ENCODE measurements around the gene KCNG2. TPM values are rescaled to one million over a fixed set of nuclear protein-coding genes. Genes with fewer than 3 reads are reported as not detected.

KCNG2 gene
- total and polyA plus RNA-seq, 10 of the 15 experiments (the other 5 are each of a cell fraction or from before 2014, with no cell fraction given): 0.20 to 0.23 TPM; not detected in 8

DNA sequence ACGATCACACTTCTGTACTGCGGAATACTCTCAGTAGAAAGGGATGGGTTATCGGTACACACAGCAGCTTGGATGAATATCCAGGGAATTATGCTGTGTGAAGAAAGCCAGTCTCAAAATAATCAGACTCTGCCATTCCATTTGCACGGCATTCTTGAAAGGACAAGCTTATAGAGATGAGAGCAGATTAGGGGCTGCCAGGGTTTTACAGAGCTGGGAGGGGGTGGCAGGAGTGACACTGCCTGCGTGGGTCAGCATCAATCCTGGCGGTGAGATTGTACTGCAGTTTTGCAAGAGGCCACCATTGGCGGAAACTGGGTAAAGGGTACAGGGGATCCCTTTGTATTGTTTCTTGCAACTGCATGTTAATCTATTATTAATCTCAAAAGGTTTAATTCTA lies 16.6 kb downstream of the KCNG2 start:
- Histone ChIP-seq H3K79me2 (ENCODE audit: control insufficient read depth, insufficient read depth, low read length) (no peaks in the 10 kb centered on the region), H3K9me3 (replicated peaks; ENCODE audit: control insufficient read depth, insufficient read depth, low read length) (no peaks in the 10 kb centered on the region; the same call in 2 of the 3 replicates), H3K36me3 (ENCODE audit: control insufficient read depth in 2 of 2, insufficient read depth in 2 of 2, low read length in 1 of 2) (no peaks in the 10 kb centered on the region), H3K27ac (ENCODE audit: control insufficient read depth, insufficient read depth) (no peak overlapping the region), H3K4me1 (ENCODE audit: control insufficient read depth, insufficient read depth, low read length) (no peaks in the 10 kb centered on the region), H4K20me1 (ENCODE audit: control insufficient read depth, insufficient read depth) (no peaks in the 10 kb centered on the region), H3K9ac (ENCODE audit: control insufficient read depth, insufficient read depth, low read length) (no peak overlapping the region), H2AFZ (ENCODE audit: control insufficient read depth, low read depth, low read length) (no peak overlapping the region), H3K27me3 (replicated peaks in 1 of 2; ENCODE audit: control insufficient read depth in 2 of 2, insufficient read depth in 2 of 2, low read length in 1 of 2) (no peaks in the 10 kb centered on the region), H3K4me3 (no peak overlapping the region), H3K4me2 (ENCODE audit: control insufficient read depth, insufficient read depth) (no peak overlapping the region)
- RAD21 ChIA-PET (ENCODE audit: unreplicated experiment): no interaction called here
- SMC1A ChIA-PET (ENCODE audit: uncharacterized antibody, unreplicated experiment): no interaction called here
- DNase-seq (ENCODE audit: low read depth, low spot score) (no peak), FAIRE-seq (no peak), ATAC-seq (no peak)
- no TSS peak for BruUV-seq (replicated peaks)
- intact Hi-C loops (cut with micrococcal nuclease; ENCODE audit: unreplicated experiment) (no loop called here), in situ Hi-C loops (cut with MboI) (no loop called here)
- TF ChIP-seq, protein P1, sequence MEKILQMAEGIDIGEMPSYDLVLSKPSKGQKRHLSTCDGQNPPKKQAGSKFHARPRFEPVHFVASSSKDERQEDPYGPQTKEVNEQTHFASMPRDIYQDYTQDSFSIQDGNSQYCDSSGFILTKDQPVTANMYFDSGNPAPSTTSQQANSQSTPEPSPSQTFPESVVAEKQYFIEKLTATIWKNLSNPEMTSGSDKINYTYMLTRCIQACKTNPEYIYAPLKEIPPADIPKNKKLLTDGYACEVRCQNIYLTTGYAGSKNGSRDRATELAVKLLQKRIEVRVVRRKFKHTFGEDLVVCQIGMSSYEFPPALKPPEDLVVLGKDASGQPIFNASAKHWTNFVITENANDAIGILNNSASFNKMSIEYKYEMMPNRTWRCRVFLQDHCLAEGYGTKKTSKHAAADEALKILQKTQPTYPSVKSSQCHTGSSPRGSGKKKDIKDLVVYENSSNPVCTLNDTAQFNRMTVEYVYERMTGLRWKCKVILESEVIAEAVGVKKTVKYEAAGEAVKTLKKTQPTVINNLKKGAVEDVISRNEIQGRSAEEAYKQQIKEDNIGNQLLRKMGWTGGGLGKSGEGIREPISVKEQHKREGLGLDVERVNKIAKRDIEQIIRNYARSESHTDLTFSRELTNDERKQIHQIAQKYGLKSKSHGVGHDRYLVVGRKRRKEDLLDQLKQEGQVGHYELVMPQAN (conservative IDR thresholded peaks at IDR 0.05): no peak
- TF ChIP-seq GABPA (IDR thresholded peaks at IDR 0.05; ENCODE audit: low read depth): no peak
- no peak for TF ChIP-seq ZNF622 (IDR thresholded peaks at IDR 0.05)
- POLR2A ChIA-PET: no interaction called here
- 52% methylated on average over 7 of the region's 7 CpGs for WGBS (ENCODE audit: insufficient coverage, insufficient replicate concordance, low lambda C conversion rate, missing lambda C conversion rate)
- CTCF ChIA-PET: no interaction called here

GRCh38 chr18:79815657-79816056 lies 17.9 kb downstream of the KCNG2 start:
- no peak for FAIRE-seq
- DNase-seq (ENCODE audit: low read depth, low spot score): no peak
- WGBS (ENCODE audit: insufficient coverage, insufficient replicate concordance, low lambda C conversion rate, missing lambda C conversion rate): 23% methylated on average over 8 of the region's 9 CpGs
- RAD21 ChIA-PET (ENCODE audit: unreplicated experiment): no interaction called here
- H3K4me1 ChIP-seq (ENCODE audit: control insufficient read depth, insufficient read depth, low read length): peaks cover 4% of the 10 kb centered on the region
- no peak for ATAC-seq
- H3K36me3 ChIP-seq (ENCODE audit: control insufficient read depth in 2 of 2, insufficient read depth in 2 of 2, low read length in 1 of 2): no peaks in the 10 kb centered on the region
- no peak for TF ChIP-seq FOS (IDR thresholded peaks at IDR 0.05; ENCODE audit: borderline replicate concordance, extremely low read depth, insufficient read length)
- no peak for TF ChIP-seq NR2C1 (IDR thresholded peaks at IDR 0.05)
- TF ChIP-seq CEBPB (IDR thresholded peaks at IDR 0.05; ENCODE audit: borderline replicate concordance in 1 of 2, low read depth in 2 of 2, low read length in 2 of 2): no peak
- TF ChIP-seq PML (IDR thresholded peaks at IDR 0.05; ENCODE audit: low read length): no peak
- no peak for TF ChIP-seq TCF12 (IDR thresholded peaks at IDR 0.05; ENCODE audit: low read depth, low read length)
- no peak for TF ChIP-seq SUPT20H (IDR thresholded peaks at IDR 0.05; ENCODE audit: borderline replicate concordance, control insufficient read depth, low read depth, low read length)
- no peak for TF ChIP-seq POU2F2 (IDR thresholded peaks at IDR 0.05; ENCODE audit: borderline replicate concordance, low read depth, low read length)
- TF ChIP-seq IKZF1 (conservative IDR thresholded peaks at IDR 0.05): no peak
- TF ChIP-seq TBL1XR1 (IDR thresholded peaks at IDR 0.05; ENCODE audit: low read depth, low read length): no peak
- H3K27ac ChIP-seq (ENCODE audit: control insufficient read depth, insufficient read depth): no peak overlapping the region
- no peak overlapping the region for H2AFZ ChIP-seq (ENCODE audit: control insufficient read depth, low read depth, low read length)
- BruUV-seq (replicated peaks): no TSS peak
- in situ Hi-C loops (cut with MboI): no loop called here
- SMC1A ChIA-PET (ENCODE audit: uncharacterized antibody, unreplicated experiment): no interaction called here
- no peaks in the 10 kb centered on the region for H3K27me3 ChIP-seq (replicated peaks in 1 of 2; ENCODE audit: control insufficient read depth in 2 of 2, insufficient read depth in 2 of 2, low read length in 1 of 2)
- no peaks in the 10 kb centered on the region for H4K20me1 ChIP-seq (ENCODE audit: control insufficient read depth, insufficient read depth)
- no peak overlapping the region for H3K4me2 ChIP-seq (ENCODE audit: control insufficient read depth, insufficient read depth)
- no peak overlapping the region for H3K4me3 ChIP-seq
- H3K9ac ChIP-seq (ENCODE audit: control insufficient read depth, insufficient read depth, low read length): no peak overlapping the region
- H3K9me3 ChIP-seq (replicated peaks; ENCODE audit: control insufficient read depth, insufficient read depth, low read length): no peaks in the 10 kb centered on the region; the same call in 2 of the 3 replicates
- CTCF ChIA-PET: no interaction called here
- no peaks in the 10 kb centered on the region for H3K79me2 ChIP-seq (ENCODE audit: control insufficient read depth, insufficient read depth, low read length)
- POLR2A ChIA-PET: no interaction called here
- intact Hi-C loops (cut with micrococcal nuclease; ENCODE audit: unreplicated experiment): no loop called here

Data from GM12878 (cell line).